ENCODE measurements around the gene GSE1. TPM values are rescaled to one million over a fixed set of nuclear protein-coding genes. Genes with fewer than 3 reads are reported as not detected.

The GSE1 gene
- total RNA-seq, 3 donors from 2014 or later = 52.3 to 105 (median 60.7) TPM

- TF ChIP-seq POLR2A (IDR thresholded peaks at IDR 0.05) = no peak
- no peak for TF ChIP-seq CTCF (IDR thresholded peaks at IDR 0.05)
- no peak for TF ChIP-seq POLR2AphosphoS5 (IDR thresholded peaks at IDR 0.05)
- H3K36me3 ChIP-seq = no peaks in the 10 kb centered on the region
- peak overlapping the region; percentile 6 to 60 for H3K27ac ChIP-seq
- H3K27me3 ChIP-seq = no peaks in the 10 kb centered on the region
- intact Hi-C loops (cut with DNase I; ENCODE audit: low total_unique reads) = loop anchor here (10.0 kb wide), 1 partner anchor 63 kb away; no protein-coding TSS in a partner anchor
- H3K9me3 ChIP-seq = no peaks in the 10 kb centered on the region
- DNase-seq (ENCODE audit: low spot score in 2 of 2) = peak in 1 of 2 donors; percentile 68
- H3K4me1 ChIP-seq = peaks cover 12 to 29% of the 10 kb centered on the region in 2 donors
- no peak overlapping the region for H3K4me3 ChIP-seq
Observed at GRCh38 chr16:85617948-85618347, 4.8 kb downstream of the GSE1 start.

DNA sequence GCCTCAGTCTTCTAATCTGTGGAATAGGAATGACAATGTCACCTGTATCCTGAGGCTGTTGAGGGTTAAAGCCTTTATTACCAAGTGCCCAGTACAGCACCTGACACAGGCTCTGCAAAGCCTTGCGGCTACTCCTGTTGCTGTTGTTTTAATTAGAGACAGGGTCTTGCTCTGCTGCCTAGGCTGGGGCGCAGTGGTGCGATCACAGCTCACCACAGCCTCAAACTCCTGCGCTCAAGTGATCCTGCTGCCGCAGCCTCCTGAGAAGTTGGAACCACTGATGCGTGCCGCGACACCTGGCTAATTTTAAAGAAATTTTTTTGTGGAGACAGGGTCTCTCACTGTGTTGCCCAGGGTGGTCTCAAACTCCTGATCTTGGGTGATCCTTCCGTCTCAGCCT, 5.4 kb downstream of the GSE1 start:
- Histone ChIP-seq H3K36me3 (no peaks in the 10 kb centered on the region), H3K4me1 (peaks cover 12 to 29% of the 10 kb centered on the region in 2 donors), H3K27me3 (no peaks in the 10 kb centered on the region), H3K4me3 (no peak overlapping the region), H3K9me3 (no peaks in the 10 kb centered on the region), H3K27ac (peak overlapping the region; percentile 6 to 60)
- no peak for DNase-seq (ENCODE audit: low spot score in 2 of 2)
- intact Hi-C loops (cut with DNase I; ENCODE audit: low total_unique reads) = loop anchor here (10.0 kb wide), 1 partner anchor 64 kb away; no protein-coding TSS in a partner anchor
- TF ChIP-seq POLR2AphosphoS5 (IDR thresholded peaks at IDR 0.05) (no peak), CTCF (IDR thresholded peaks at IDR 0.05) (no peak), POLR2A (IDR thresholded peaks at IDR 0.05) (no peak)

GRCh38 chr16:85619101-85619891, 6.2 kb downstream of the GSE1 start:
- H3K27me3 ChIP-seq = no peaks in the 10 kb centered on the region
- H3K4me3 ChIP-seq = no peak overlapping the region
- H3K27ac ChIP-seq = no peak overlapping the region
- H3K4me1 ChIP-seq = peaks cover 12 to 27% of the 10 kb centered on the region in 2 donors
- DNase-seq (ENCODE audit: low spot score in 2 of 2) = no peak
- intact Hi-C loops (cut with DNase I; ENCODE audit: low total_unique reads) = loop anchor here (10.0 kb wide), 1 partner anchor 64 kb away; no protein-coding TSS in a partner anchor
- no peaks in the 10 kb centered on the region for H3K36me3 ChIP-seq
- TF ChIP-seq POLR2AphosphoS5 (IDR thresholded peaks at IDR 0.05) (no peak), POLR2A (IDR thresholded peaks at IDR 0.05) (no peak), CTCF (IDR thresholded peaks at IDR 0.05) (no peak)
- no peaks in the 10 kb centered on the region for H3K9me3 ChIP-seq

DNA sequence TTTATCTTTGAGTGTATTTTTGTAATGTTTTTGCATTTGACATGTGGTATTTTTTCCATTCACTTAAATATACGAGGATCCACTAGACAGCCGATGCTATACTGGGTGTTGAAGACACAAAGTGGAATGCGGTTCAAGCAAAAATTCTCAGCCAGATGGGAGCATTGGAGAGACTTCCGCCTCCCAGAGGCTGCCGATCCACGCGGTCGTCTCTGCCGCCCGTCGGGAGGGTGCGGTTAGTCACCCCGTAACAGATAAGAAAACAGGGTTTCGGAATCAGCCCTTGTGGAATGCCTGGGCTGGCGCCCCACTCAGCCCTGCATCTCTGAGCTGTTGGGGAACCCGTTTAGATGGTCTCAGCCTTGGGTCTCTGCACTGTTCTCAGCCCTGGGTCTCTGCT, 7.3 kb downstream of the GSE1 start:
- intact Hi-C loops (cut with DNase I; ENCODE audit: low total_unique reads) = loop anchor here (2.0 kb wide), 1 partner anchor 98 kb away; no protein-coding TSS in a partner anchor
- no peak overlapping the region for H3K4me3 ChIP-seq
- H3K4me1 ChIP-seq = peaks cover 3 to 22% of the 10 kb centered on the region in 2 donors
- no peak for TF ChIP-seq POLR2AphosphoS5 (IDR thresholded peaks at IDR 0.05)
- TF ChIP-seq CTCF (IDR thresholded peaks at IDR 0.05) = no peak
- no peak for TF ChIP-seq POLR2A (IDR thresholded peaks at IDR 0.05)
- H3K36me3 ChIP-seq = no peaks in the 10 kb centered on the region
- H3K9me3 ChIP-seq = no peaks in the 10 kb centered on the region
- no peaks in the 10 kb centered on the region for H3K27me3 ChIP-seq
- no peak overlapping the region for H3K27ac ChIP-seq
- DNase-seq (ENCODE audit: low spot score in 2 of 2) = no peak

Measured in breast epithelium (tissue), 4 donors.